Mesothelial cell of epicardium (in vitro differentiated cells): ENCODE data around the gene TBC1D9B. TPM values are rescaled to one million over a fixed set of nuclear protein-coding genes. Genes with fewer than 3 reads are reported as not detected.

Source experiments
- DNase-seq, 2 experiments: peaks; one replicate each; pipeline ENCODE4 v3.0.0; 2021; ENCODE audit warnings: low spot score in 2 of 2; ENCODE audit not compliant: unreplicated experiment in 2 of 2
- H3K27ac Mint-ChIP-seq: 2 replicates; pipeline ENCODE4 v1.8.0; 2021; ENCODE audit warnings: mixed read lengths
- H3K27me3 Mint-ChIP-seq: 2 replicates; pipeline ENCODE4 v1.8.0; 2021; ENCODE audit warnings: low read depth, mixed read lengths
- H3K36me3 Mint-ChIP-seq: 2 replicates; pipeline ENCODE4 v1.8.0; 2021; ENCODE audit warnings: mixed read lengths
- H3K4me1 Mint-ChIP-seq: 2 replicates; pipeline ENCODE4 v1.8.0; 2021; ENCODE audit warnings: mixed read lengths
- H3K4me3 Mint-ChIP-seq: 2 replicates; pipeline ENCODE4 v1.8.0; 2021; ENCODE audit warnings: mild to moderate bottlenecking, moderate library complexity, mixed read lengths
- H3K9me3 Mint-ChIP-seq: 2 replicates; pipeline ENCODE4 v1.8.0; 2021; ENCODE audit warnings: mixed read lengths
- CTCF ChIP-seq: fragments of 200-600 bp; sonication (generic); IDR thresholded peaks from one replicate; pipeline ENCODE4 v1.5.0; 2021; ENCODE audit warnings: antibody characterized with exemption; ENCODE audit not compliant: unreplicated experiment
- total RNA-seq: library from RNA; stranded (reverse); gene quantifications from 3 replicates; pipeline ENCODE4 v1.2.1, GENCODE V29; 2021

TBC1D9B gene
- total RNA-seq, 1 donor from 2014 or later: 139 TPM

DNA sequence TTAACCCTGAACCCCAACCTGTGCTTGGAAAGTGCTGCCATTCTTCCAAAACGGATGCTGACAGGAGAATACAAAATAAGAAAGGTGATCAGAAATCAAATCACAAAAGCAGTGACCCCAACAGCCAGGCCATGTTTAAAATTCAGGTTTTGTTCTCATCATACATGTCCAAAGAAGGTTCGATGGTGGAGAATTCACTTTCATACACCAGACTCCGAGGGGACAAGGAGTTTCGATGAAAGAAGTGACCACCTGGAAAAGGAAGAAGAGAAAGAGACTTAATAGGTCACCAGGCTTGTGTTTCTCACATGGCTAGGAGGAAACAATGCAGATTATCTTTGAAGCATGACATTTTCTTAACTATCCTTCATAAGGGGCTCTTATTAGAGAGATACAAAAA lies 12.5 kb upstream of the TBC1D9B start:
- H3K27ac Mint-ChIP-seq: no peak overlapping the region
- H3K9me3 Mint-ChIP-seq: no peaks in the 10 kb centered on the region
- no peaks in the 10 kb centered on the region for H3K36me3 Mint-ChIP-seq
- no peaks in the 10 kb centered on the region for H3K4me1 Mint-ChIP-seq
- H3K27me3 Mint-ChIP-seq: no peaks in the 10 kb centered on the region
- TF ChIP-seq CTCF: no peak
- DNase-seq: no peak
- no peak overlapping the region for H3K4me3 Mint-ChIP-seq

- no peak overlapping the region for H3K27ac Mint-ChIP-seq
- no peak overlapping the region for H3K4me3 Mint-ChIP-seq
- H3K27me3 Mint-ChIP-seq: no peaks in the 10 kb centered on the region
- H3K36me3 Mint-ChIP-seq: no peaks in the 10 kb centered on the region
- H3K9me3 Mint-ChIP-seq: no peaks in the 10 kb centered on the region
- no peak for TF ChIP-seq CTCF
- DNase-seq: no peak
- H3K4me1 Mint-ChIP-seq: no peaks in the 10 kb centered on the region
Measured at GRCh38 chr5:179919487-179920060, 11.9 kb upstream of the TBC1D9B start.

GRCh38 chr5:179918742-179919486 lies 11.2 kb upstream of the TBC1D9B start:
- Mint-ChIP-seq H3K36me3 (no peaks in the 10 kb centered on the region), H3K9me3 (no peaks in the 10 kb centered on the region)

DNA sequence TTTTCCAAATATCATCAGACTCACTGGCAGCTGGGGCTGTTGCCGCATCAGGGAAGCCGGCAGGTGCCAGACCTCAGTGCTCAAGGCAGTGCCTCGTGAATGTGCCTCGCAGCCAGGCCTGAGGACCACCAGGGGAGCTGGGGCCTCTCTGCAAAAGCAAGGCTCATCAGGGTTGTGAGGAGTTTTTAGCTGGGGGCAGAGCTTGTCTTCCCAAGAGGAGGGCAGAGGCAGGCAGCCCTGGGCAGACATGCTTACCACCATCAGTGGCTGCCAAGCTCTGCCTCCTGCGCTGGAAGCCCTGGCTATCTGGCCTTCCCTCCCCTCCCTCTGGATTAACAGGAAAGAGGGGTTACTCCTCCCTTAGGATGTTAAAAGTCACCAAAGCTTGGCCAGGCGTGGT lies 8.8 kb upstream of the TBC1D9B start:
- Mint-ChIP-seq H3K27me3 (no peaks in the 10 kb centered on the region), H3K4me1 (no peaks in the 10 kb centered on the region), H3K36me3 (no peaks in the 10 kb centered on the region), H3K4me3 (no peak overlapping the region), H3K9me3 (no peaks in the 10 kb centered on the region), H3K27ac (no peak overlapping the region)
- no peak for TF ChIP-seq CTCF
- DNase-seq: no peak

More at GRCh38 chr5:179918742-179919486, 11.2 kb upstream of the TBC1D9B start:
- H3K27ac Mint-ChIP-seq: no peak overlapping the region
- no peaks in the 10 kb centered on the region for H3K4me1 Mint-ChIP-seq
- H3K27me3 Mint-ChIP-seq: no peaks in the 10 kb centered on the region
- no peak for DNase-seq
- H3K4me3 Mint-ChIP-seq: no peak overlapping the region
- no peak for TF ChIP-seq CTCF

- H3K9me3 Mint-ChIP-seq: no peaks in the 10 kb centered on the region
- no peaks in the 10 kb centered on the region for H3K27me3 Mint-ChIP-seq
- no peaks in the 10 kb centered on the region for H3K36me3 Mint-ChIP-seq
- H3K27ac Mint-ChIP-seq: no peak overlapping the region
- no peak for TF ChIP-seq CTCF
- H3K4me1 Mint-ChIP-seq: no peaks in the 10 kb centered on the region
- no peak overlapping the region for H3K4me3 Mint-ChIP-seq
- DNase-seq: no peak
Measured at GRCh38 chr5:179915406-179915935, 7.8 kb upstream of the TBC1D9B start.
